ENCODE results near the gene TOP1.
A peak's percentile ranks its signal among the peaks of the same experiment; 100 is the strongest.

The TOP1 gene

DNA sequence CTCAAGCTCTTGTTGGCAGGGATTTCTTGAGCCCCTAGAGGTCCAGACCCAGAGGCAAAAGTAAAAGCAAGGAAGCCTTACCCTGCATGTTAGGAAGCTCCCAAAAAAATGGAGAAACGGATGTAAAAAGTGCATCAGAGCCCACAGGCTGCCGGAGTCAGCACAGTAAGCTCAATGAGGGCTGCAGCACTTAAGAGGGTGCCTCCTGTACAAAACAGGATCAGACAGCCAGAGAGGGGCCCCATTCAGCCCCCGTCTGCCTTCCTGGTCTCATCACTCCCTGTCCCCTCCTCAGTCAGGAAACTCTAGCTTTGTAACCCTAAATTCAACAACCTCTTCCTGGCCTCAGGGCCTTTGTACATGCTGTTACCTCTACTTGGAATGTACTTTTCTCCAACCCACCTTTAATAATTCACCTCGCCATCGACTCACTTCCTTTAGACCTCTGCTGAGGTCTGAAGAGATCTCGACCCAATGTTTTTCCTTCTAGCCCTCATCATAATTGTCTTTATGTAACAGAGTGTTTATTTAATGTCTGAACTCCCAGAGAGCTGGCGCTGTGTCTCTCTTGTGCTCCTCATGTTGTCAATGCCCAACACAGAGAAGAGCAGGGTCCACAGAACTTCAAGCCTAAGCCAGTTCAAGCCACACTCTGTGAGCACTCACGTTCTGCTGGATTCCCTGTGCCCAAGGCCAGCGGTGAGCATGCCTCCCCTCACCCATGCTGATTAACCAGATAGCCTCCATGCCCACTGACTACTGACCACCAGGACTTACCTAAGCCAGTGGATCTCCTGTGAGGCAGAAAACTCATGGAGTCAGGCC lies 106.0 kb downstream of the TOP1 start:
- no peak for DNase-seq

- DNase-seq, result peak; percentile 51
These were observed 106.7 kb downstream of the TOP1 start for GRCh38 chr20:41135187-41135887.

- no peak for DNase-seq
These were observed 107.5 kb downstream of the TOP1 start for GRCh38 chr20:41135888-41136679.

- DNase-seq, result peak; percentile 78
These were observed 108.3 kb downstream of the TOP1 start, which contains the start of gene PLCG1 for GRCh38 chr20:41136680-41137613. TSS of gene PLCG1 (plus strand) at chr20:41137543. CDS start at chr20:41137642, 99 bp downstream.

DNA sequence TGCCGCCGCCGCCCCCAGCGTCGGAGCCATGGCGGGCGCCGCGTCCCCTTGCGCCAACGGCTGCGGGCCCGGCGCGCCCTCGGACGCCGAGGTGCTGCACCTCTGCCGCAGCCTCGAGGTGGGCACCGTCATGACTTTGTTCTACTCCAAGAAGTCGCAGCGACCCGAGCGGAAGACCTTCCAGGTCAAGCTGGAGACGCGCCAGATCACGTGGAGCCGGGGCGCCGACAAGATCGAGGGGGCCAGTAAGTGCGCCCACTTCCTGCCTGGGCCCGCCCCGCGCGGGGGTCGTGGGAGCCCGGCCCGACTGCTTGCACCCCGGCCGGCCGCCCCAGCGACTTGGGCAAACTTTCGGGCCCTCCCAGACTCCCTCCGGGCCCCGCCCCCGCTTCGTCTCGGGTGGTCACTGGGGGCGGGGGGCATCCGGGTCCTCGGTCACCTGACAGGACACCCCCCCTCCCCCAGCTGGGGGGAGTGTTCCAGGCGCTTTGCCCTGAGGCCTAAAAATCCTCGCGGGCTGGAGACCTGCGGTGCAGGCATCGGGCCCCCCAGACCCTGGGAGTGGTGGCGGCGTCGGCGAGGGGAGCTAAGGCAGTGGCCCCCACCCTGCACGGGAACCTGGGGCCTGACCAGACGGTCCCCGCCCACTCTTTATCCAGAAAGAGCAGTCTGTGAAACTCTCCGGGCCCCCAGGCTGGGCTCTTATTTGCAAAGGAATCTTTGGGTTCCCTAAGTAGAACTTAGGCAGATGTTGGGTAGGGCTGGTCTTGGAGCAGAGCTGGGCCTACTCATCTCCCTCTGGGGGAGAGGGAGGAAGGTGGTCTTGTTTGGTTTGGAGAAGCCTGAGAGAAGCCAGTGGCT lies 109.2 kb downstream of the TOP1 start:
- DNase-seq, result peak; percentile 44

- peak; percentile 35 for DNase-seq
These were observed 110.0 kb downstream of the TOP1 start for GRCh38 chr20:41138475-41139226.

GRCh38 chr20:41139227-41140093 lies 110.8 kb downstream of the TOP1 start:
- DNase-seq, result no peak

GRCh38 chr20:41140226-41141133 lies 111.9 kb downstream of the TOP1 start:
- DNase-seq, result no peak

DNA sequence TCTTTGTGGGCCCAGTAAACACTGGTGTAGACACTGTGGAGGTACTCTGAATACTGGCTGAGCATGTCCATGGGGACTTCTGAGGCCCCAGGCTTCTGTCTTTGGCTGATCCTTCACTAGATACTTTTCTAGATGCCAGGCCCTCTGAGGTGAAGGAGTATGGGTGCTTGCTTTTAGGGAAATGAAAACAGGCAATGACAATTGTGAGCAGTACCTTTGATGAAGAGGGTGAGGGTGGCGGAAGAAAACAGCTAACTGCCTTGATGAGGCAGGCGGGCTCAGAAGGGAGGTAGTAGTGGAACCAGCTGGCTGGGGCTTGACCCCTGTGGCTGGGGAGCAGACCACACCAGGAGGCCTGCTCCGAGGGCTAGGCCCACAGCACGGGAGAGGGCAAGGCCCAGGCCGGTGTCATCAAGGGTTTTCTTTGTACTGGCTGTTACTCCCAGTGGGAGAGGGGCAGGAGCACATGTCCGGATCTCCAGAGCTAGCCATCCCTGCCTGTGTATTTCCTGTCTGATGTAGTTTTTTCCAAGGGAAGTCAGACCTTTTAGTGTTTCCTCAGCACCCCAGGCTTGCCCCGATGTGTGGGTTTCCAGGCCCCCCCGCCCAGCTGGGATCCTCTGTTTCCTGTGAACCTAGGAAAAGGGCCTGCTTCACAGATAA lies 112.7 kb downstream of the TOP1 start:
- DNase-seq, result no peak

DNA sequence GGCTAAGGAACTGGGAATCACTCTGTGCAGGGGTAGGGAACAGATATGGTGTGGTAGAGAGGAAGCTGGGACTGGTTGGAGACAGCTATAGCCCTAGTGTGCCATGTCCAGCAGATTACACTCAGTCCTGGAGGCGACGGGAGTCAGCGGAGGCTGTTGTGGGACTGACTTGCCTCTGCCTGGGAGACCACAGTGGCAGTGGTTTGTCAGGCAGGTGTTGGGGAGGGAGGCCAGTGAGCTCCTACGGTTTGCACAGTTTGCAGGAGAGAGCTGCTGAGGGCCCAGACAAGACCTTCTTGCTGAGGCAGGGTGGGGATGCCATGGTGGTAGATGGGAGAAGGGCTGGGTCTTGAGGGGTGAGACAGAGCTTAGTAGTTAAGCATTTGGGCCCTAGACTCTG lies 113.6 kb downstream of the TOP1 start:
- no peak for DNase-seq

DNA sequence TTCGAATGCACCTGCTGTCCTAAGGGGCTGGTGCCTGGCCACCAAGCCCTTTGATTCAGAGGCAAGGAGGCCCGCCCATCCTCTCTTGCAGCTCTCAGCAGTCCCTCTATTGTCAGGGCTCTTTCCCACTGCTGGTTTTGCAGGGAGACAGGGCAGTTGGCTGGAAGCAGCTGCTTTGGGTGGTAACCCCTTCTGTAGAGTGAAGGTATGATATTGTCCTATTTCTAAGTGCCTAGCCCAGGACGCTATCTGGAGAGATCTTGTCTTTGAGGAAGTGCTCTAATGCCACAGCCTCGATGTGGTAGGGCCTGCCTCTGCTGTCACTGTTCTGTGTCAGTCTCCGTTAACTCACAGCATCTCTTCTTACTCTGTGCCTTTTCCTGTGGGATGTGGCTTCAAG lies 114.3 kb downstream of the TOP1 start:
- peak; percentile 42 for DNase-seq

DNA sequence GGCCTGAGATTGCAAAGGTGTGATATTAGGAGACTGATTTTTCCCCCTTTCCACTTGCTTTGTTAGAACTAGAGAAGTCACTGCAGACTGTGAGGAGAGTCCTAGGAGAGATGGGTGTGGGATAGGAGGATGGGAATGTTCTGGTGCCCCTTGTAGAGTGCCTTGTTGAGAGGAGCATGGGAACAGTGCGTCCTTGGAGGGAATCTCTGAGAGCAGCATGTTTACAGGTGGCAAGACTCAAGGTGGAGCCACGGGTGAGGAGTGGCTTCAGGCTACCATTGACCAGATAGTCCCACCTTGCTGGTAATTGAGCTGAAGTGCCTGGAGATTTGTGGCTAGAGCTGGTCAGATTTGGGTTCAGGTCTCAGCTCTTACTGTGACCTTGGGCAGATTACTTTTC lies 114.7 kb downstream of the TOP1 start:
- DNase-seq, result no peak

- DNase-seq, result no peak
These were observed 116.7 kb downstream of the TOP1 start for GRCh38 chr20:41145317-41145716.

- no peak for DNase-seq
These were observed 117.4 kb downstream of the TOP1 start for GRCh38 chr20:41145821-41146620.

GRCh38 chr20:41147767-41148191 lies 119.2 kb downstream of the TOP1 start:
- no peak for DNase-seq

DNA sequence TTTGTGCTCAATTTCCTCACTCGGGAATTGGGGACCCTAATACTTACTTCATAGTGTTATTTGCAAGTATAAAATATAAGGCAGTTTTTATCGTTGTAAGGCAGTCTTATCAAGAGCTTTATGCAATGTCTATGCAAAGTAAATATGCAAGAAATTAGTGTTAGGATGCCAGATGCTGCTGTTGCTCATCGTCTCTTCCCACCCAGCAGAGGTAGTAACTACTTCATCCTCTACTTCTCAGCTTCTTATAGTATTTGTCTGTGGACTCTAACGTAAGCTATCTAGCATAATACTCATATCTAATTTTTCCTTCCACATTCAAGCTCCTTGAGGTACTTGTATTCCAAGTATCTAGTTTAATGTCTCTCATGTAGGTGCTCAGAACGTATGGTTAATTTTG lies 120.3 kb downstream of the TOP1 start:
- DNase-seq, result no peak

DNA sequence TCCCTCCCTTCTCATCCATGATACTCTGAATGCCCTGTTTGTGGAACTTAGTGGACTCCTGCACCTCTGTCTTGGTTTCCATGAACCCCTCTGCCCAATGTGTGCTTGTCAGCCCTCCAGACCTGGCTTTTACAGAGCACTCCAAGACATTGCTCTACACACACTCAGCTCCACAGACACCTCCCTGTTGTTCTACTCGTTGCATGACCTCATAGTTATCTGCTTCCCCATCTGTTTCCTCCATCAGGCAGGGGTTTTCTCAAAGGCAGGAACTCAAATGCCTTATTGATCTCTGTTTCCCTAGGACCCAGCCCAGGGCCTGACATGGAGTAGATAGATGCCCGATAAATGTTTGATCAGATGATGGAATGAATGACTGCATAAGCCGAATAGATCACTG lies 122.0 kb downstream of the TOP1 start:
- no peak for DNase-seq

Measured in activated effector memory CD4-positive, alpha-beta T cell treated with Interleukin-2 at 50 U/mL for 16 hours (primary cell).